GM21737 (cell line): ENCODE results near the gene TCF7L2.
"Not testable (repeated sequence)": the region's sequence is repeated elsewhere in the genome, so short reads cannot be mapped to it uniquely, and the experiment has no call there.

Experiments used
- ATAC-seq: cut with Tn5 transposase; IDR thresholded peaks from one replicate; pipeline ENCODE4 v1.9.1; 2021; ENCODE audit warnings: mild to moderate bottlenecking, moderate library complexity; ENCODE audit not compliant: unreplicated experiment

Gene TCF7L2

GRCh38 chr10:113061557-113061956 is 111.5 kb downstream of the TCF7L2 start:
- ATAC-seq = no peak

DNA sequence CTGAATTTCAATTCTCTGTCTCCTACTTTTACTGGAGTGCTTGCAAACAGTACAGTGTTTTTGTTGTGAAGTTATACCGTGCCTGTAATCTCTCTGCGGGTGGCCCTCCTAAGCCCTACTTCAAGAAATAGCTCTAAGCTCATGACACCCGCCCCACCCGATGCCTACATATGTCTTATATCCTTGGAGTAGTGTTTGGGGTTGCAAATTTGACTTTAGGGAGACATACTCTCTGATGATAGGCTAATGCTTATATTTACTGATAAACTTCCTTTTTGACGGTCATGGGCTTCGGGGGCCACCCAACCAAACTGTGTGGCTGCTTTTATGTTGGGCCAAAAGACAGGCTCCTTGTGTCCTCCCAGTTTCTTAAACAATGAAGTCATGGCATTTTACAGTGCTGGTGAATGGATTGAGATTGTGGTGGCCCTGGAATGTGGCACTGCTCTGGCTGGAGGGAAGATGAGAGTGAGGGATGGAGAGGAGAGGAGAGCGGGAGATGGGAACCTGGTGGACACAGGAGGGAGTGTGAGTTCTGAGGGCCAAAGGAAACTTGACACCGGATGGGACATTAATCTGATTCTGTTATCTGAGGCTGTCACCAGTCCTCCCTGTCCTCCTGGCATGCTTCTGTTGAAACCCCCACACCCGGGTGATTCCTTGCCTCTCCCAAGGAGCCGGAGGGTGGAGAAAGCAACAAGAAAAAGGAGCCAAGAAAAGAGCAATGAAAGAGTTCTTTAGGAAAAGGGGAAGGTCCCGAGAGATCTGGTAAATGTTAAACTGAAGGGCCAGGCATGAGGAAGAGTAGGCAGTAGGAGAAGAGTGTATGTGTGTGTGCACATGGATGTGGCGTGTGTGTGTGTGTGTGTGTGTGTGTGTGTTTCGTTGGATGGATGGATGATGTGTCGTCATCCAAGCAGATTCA is 113.3 kb downstream of the TCF7L2 start:
- ATAC-seq = no peak

DNA sequence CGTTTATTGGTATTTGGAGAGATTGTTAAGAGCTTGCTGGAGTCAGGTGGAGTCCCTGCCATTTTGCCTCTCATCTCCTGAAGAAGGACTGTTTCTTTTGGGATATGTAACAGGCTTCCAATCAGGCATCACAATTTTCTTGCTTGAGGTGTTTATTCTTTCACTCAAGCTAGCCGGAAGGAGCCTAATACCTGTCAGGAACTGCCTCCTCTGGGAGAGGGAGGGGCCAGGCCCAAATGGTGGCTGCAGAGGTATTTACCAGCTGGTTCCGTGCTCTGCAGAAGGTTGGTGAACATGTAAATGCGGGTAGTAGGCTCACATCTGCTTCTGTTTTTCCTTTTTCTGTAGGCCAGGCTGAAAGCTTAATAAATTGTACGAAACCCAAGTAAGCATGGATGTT is 114.0 kb downstream of the TCF7L2 start:
- no peak for ATAC-seq

DNA sequence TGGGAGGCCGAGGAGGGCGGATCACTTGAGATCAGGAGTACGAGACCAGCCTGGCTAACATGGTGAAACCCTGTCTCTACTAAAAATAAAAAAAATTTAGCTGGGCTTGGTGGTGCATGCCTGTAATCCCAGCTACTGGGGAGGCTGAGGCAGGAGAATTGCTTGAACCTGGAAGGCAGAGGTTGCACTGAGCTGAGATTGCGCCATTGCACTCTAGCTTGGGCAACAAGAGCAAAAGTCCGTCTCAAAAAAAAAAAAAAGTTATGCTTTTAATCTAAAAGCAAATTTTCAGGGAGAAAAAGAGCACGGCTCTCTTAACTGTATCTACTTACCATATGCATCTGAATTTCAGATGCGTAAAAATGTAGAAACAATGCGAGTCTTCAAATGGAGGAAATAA is 116.1 kb downstream of the TCF7L2 start:
- ATAC-seq = not testable (repeated sequence)

GRCh38 chr10:113066561-113067312 is 116.7 kb downstream of the TCF7L2 start:
- ATAC-seq = no peak

DNA sequence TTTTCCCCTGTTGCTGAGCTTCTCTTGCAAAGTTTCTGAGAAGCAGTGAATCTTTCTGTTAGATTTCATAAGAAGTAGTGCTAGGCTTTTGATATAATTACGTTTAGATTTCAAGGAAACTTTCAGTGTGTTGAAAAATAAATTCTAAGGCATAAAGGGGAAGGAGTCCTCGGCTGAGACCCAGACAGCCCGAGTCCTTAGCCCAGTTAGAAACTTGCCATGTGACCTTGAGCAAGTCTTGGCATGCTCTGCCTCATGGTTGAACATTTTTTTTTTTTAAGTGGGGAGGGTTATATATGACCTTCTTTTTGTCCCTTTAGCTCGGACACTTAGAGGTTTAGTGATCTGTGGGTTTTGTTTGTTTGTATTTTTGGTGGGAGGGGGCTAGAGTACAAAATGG is 117.5 kb downstream of the TCF7L2 start:
- no peak for ATAC-seq

GRCh38 chr10:113068178-113068890 is 118.3 kb downstream of the TCF7L2 start:
- ATAC-seq = no peak

GRCh38 chr10:113069595-113069994 is 119.5 kb downstream of the TCF7L2 start:
- no peak for ATAC-seq

DNA sequence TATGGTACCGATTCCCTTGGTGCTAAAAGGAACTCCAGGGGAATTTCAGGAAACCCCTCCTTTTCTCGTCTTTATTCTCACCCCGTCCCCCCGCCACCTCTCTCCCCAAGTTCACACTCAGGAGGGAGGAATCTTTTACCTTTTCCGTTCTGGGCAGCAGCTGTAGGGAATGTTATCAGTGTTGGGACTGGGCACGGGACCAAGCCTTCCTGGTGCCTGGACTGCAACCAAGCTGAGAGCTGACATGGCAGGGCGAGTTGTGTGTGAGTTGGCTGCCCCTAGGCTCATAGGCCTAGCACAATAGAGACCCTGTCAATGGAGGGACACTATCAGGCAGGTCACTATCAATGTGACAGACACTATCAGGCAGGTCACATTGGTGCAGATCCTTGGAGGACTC is 121.4 kb downstream of the TCF7L2 start:
- no peak for ATAC-seq

GRCh38 chr10:113073549-113074189 is 123.6 kb downstream of the TCF7L2 start:
- no peak for ATAC-seq

DNA sequence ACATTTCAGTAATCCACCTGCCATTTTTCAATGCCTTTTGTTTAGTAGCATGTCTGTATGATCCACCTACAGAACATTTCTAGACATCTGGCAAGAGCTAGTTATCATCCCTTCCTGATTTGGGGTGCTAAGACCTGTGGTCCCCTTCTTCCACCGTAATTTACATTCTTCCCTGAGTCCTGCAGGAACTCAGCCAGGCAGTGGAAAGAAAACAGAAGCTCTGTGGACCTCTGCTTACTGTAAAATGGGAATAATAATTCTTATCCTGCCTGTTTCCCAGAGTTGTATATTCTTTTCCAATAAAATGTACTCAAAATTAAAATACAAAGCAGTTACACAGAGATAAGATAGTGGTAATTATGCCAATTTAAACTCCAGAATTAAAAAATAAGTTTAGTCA is 126.9 kb downstream of the TCF7L2 start:
- ATAC-seq = no peak

DNA sequence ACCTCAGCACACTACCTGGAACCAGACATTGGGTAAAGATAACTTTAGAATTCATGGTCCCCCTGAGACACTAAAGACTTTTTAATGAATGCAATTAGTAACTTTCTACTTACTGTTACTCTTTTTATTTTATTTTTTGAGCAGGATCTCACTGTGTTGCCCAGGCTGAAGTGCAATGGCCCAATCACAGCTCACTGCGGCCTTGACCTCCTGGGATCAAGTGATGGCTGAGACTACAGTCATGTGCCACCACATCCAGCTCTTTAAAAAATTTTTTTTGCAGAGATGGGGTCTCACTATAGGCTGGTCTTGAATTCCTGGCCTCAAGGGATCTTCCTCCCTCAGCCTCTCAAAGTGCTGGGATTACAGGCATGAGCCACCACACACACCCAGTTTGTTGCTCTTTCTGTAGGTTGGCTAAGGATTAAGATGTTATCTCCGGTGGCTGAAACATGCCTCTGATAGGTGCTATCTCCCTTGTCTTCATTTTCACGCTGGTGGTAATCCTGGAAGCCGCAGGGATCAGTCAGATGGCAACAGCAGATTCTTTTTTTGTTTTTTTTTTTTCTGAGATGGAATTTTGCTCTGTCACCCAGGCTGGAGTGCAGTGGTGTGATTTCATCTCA is 128.3 kb downstream of the TCF7L2 start:
- ATAC-seq = no peak

DNA sequence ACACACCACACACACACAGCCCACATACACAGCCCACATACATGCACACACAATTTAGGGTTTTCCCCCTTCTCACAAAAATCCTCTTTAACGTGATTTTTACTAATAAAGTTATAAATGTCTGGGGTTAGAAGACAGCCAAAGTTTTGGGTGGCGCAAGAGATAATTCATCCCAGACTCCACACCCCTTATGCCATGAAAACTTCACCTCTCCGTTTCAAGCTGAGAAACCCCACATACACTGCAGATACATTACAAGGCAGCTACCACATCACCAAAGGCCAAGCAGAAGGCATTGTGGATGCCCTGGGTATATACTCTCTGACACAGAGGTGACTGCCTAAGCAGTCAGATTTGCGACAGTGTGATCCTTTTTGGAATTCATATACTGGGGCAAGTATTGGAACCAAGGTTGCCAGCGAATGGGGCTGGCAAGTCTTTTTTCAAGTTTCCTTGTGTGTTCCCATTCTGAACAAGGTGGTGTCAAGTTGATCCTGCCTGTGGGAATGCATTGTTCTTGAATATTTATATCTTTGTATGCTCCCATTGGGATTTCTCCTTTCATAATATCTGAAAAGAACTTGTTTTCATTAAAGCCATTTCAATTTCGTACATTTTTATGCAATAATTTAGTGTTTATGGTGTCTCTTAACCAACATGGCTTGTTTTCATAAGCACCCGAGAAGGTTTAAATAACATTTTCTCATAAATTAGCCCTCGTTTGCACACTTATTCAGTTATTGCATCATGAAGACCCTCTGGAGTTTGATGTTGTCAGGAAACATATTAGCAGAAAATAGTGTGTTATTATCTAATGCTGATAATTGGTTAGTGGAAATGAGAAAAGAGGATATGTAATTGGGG is 130.2 kb downstream of the TCF7L2 start:
- no peak for ATAC-seq

DNA sequence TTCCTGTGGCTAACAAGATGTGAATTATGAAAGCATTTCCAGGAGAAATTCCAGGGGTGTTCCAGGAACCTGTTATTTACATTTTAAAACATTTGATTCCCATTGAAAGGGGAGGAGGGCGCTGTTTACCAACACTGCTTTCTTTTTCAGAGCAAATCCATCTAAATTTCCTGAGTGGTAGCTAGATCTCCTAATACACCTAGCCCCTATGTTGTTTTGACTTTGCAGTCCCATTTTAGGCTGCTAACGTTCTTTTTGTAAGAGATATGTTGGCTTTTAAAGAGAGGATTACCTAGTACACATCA is 130.8 kb downstream of the TCF7L2 start:
- no peak for ATAC-seq

DNA sequence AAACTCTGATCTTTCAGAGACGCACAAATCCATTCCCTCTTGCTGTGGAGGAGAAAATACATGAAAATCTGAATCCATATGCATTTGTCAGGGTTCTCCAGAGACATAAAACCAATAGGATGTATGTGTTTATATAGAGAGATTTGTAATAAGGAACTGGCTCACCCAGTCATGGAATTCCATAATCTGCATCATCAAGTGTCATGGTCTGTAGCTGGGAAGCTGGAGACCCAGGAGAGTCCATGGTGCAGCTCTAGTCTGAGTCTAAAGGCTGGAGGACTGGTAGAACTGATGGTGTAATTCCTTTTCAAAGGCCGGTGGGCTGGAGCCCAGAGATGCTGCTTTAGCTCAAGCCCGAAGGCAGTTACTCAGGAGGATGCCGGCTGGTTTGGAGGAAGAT is 134.0 kb downstream of the TCF7L2 start:
- no peak for ATAC-seq

DNA sequence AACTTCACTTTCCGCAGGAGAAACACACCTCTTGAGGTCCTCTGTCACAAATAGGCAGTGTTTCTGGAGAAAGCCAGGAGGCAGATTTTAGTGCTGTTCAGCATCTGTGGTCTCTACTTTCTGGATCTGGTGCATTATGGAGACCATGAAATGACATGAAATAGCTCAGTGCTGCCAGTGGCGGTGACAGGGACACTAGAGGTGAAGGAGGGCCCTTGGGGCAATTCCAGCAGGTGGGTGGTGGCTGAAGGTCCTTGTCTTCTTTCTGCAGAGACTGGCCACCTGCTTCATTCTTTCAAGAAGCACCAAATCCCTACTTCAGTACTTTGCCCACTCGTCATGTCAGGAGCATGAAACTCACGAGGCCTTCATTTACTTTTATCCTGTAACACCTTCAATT is 135.7 kb downstream of the TCF7L2 start:
- ATAC-seq = no peak

- ATAC-seq = no peak
These were observed 136.2 kb downstream of the TCF7L2 start for GRCh38 chr10:113086282-113086681.

GRCh38 chr10:113087165-113088029 is 137.3 kb downstream of the TCF7L2 start:
- no peak for ATAC-seq

- no peak for ATAC-seq
These were observed 138.1 kb downstream of the TCF7L2 start for GRCh38 chr10:113088194-113088593.
